Body of pancreas (tissue), 4 donors: ENCODE measurements around the gene ARFGAP2. TPM values are rescaled to one million over a fixed set of nuclear protein-coding genes. Genes with fewer than 3 reads are reported as not detected.

ENCODE experiments used
- ATAC-seq: fragments of 150-250 bp; one replicate; pipeline ENCODE4 v1.9.1; 2016
- DNase-seq, 4 donors: peaks; one replicate each; pipeline ENCODE4 v3.0.0-alpha.2; 2019
- H3K27ac ChIP-seq, 4 donors: fragments of 200-600 bp; sonication (generic); 1 replicate in 3 of 4; 2 replicates in 1 of 4; pipeline versions ENCODE4 v1.5.1 to v1.6.1; 2016 to 2019; ENCODE audit warnings: mild to moderate bottlenecking in 1 of 4, mixed read lengths in 1 of 4, moderate library complexity in 1 of 4
- H3K27me3 ChIP-seq, 2 donors: fragments of 200-600 bp; sonication (generic); one replicate each; pipeline ENCODE4 v1.6.0; 2016; ENCODE audit warnings: mild to moderate bottlenecking in 1 of 2
- H3K36me3 ChIP-seq, 2 donors: fragments of 200-600 bp; sonication (generic); replicated peaks in 1 of 2; 2 replicates each; pipeline ENCODE4 v1.5.1; 2016; ENCODE audit warnings: low read depth in 2 of 2; ENCODE audit not compliant: insufficient read depth in 1 of 2
- H3K4me1 ChIP-seq: fragments of 200-600 bp; sonication (generic); one replicate; pipeline ENCODE4 v1.6.0; 2016
- H3K4me3 ChIP-seq, 2 donors: fragments of 200-600 bp; sonication (generic); 1 replicate in 1 of 2; 2 replicates in 1 of 2; pipeline ENCODE4 v1.5.1; 2016 to 2019
- H3K9me3 ChIP-seq, 3 donors: fragments of 200-600 bp; sonication (generic); 1 replicate in 2 of 3; 2 replicates in 1 of 3; pipeline ENCODE4 v1.5.1; 2016
- POLR2A ChIP-seq, 3 donors: fragments of 450-650 bp; IDR thresholded peaks; one replicate each; pipeline ENCODE4 v1.6.1; 2016; ENCODE audit warnings: antibody characterized with exemption in 3 of 3, mild to moderate bottlenecking in 2 of 3
- WGBS, 2 donors: methylation state at CpG; one replicate each; pipeline ENCODE4 v1.1.5; 2017; 5-methylcytosine and 5-hydroxymethylcytosine counted together
- intact Hi-C: fragments of 100-400 bp; cut with DNase I; formaldehyde crosslinking; loops from one replicate; pipeline ENCODE4 v1.15.1; 2023
- total RNA-seq, 2 donors: library from RNA; depleted of rRNA; stranded (reverse); fragments of >200 nt; gene quantifications; one replicate each; pipeline ENCODE4 v1.1.0, GENCODE V29; 2016
- TF ChIP-seq, protein P1 (sequence below), 7 experiments: fragments of 450-650 bp in 4 of 7; fragments of 200-600 bp in 3 of 7; sonication (generic) in 3 of 7; IDR thresholded peaks; one replicate each; pipeline ENCODE4 v1.5.1; 2016 to 2019; ENCODE audit warnings: antibody characterized with exemption in 7 of 7

The ARFGAP2 gene
- total RNA-seq, 2 donors from 2014 or later = 143 to 212 TPM

DNA sequence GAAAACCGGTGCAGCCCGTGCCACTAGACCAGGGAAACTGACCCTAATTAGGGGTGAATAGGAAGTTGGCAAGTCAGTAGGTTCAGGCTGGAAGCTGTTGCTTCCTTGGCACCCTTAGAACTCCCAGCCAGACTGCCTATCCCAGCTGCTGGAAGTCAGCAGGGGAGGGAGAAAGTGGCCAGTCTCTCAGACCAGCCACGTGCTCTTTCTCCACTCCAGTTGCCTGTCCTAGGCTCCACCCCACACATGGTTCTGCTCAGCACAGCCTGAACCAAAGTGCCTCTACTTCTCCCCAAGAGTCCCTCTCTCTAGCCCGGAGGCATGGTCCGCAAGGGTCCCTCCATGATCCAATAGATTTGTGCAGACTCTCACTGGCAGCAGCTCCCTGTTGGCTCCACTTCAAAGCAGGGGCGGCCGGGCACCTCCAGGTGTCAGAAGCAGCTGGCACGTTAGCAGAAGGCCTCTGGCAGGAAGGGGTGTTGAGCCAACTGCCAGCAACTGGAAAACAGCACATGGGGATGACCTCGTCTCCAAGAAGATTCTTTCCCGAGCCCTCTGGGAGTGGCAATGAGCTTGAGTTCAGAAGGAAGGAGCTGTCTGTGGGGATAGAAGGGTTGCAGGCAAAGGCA lies 27.7 kb downstream of the ARFGAP2 start:
- 26 to 29% methylated on average over 7 to 10 of the region's 10 CpGs for WGBS, 2 donors
- Histone ChIP-seq H3K4me3 (no peak overlapping the region), H3K36me3 (no peaks in the 10 kb centered on the region), H3K27ac (peak overlapping the region; percentile 70 to 83 (median 77)), H3K27me3 (no peaks in the 10 kb centered on the region), H3K9me3 (no peaks in the 10 kb centered on the region), H3K4me1 (peaks cover 42% of the 10 kb centered on the region)
- peak; percentile 85 to 93 (median 91) for DNase-seq
- intact Hi-C loops = no loop called here
- TF ChIP-seq, protein P1, sequence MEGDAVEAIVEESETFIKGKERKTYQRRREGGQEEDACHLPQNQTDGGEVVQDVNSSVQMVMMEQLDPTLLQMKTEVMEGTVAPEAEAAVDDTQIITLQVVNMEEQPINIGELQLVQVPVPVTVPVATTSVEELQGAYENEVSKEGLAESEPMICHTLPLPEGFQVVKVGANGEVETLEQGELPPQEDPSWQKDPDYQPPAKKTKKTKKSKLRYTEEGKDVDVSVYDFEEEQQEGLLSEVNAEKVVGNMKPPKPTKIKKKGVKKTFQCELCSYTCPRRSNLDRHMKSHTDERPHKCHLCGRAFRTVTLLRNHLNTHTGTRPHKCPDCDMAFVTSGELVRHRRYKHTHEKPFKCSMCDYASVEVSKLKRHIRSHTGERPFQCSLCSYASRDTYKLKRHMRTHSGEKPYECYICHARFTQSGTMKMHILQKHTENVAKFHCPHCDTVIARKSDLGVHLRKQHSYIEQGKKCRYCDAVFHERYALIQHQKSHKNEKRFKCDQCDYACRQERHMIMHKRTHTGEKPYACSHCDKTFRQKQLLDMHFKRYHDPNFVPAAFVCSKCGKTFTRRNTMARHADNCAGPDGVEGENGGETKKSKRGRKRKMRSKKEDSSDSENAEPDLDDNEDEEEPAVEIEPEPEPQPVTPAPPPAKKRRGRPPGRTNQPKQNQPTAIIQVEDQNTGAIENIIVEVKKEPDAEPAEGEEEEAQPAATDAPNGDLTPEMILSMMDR (IDR thresholded peaks at IDR 0.05) = no peak
- no peak for TF ChIP-seq POLR2A (IDR thresholded peaks at IDR 0.05)
- ATAC-seq = peak; percentile 79

DNA sequence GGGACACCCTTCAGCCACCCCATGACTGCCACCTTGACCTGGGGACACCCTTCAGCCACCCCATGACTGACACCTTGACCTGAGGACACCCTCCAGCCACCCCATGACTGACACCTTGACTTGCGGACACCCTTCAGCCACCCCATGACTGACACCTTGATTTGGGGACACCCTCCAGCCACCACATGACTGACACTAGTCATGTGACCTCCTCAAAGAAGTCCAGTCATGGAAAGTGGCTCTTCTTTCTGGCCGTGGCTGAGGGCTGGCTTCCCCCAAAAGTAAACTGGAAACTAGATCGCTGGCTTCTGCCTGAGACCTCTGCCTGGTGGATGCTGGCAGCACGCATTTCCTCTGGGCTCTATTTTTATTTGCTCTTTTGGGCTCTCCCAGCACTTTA lies 28.4 kb downstream of the ARFGAP2 start:
- TF ChIP-seq POLR2A (IDR thresholded peaks at IDR 0.05) = no peak
- TF ChIP-seq, protein P1 (IDR thresholded peaks at IDR 0.05) = no peak
- Histone ChIP-seq H3K4me1 (peaks cover 40% of the 10 kb centered on the region), H3K9me3 (no peaks in the 10 kb centered on the region), H3K36me3 (no peaks in the 10 kb centered on the region), H3K4me3 (no peak overlapping the region), H3K27ac (peak overlapping the region; percentile 70 to 83 (median 77)), H3K27me3 (no peaks in the 10 kb centered on the region)
- 58 to 61% methylated on average over 4 of the region's 4 CpGs for WGBS, 2 donors
- DNase-seq (no peak), ATAC-seq (no peak)
- intact Hi-C loops = no loop called here

DNA sequence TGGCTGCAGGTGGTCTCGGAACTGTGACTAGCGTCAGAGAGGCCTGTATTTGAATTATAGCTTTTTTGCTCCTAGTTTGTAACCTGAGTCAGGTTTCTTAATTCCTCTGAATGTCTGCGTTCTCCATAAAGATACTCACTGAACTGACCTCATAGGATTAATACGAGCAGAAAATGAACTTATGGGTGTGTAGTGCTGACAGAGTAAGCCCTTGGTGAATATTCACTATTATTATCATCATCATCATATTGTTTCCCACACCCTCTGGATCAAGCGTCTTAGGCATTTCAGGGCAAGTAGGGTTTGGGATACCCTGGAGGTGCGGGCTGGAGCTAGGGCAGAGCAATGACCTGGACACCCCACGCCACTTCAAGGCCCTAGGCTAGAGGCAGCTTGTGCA lies 29.0 kb downstream of the ARFGAP2 start:
- H3K9me3 ChIP-seq = no peaks in the 10 kb centered on the region
- intact Hi-C loops = no loop called here
- H3K27me3 ChIP-seq = no peaks in the 10 kb centered on the region
- H3K4me3 ChIP-seq = no peak overlapping the region
- DNase-seq (no peak), ATAC-seq (no peak)
- H3K36me3 ChIP-seq = no peaks in the 10 kb centered on the region
- TF ChIP-seq, protein P1 (IDR thresholded peaks at IDR 0.05) = no peak
- no peak for TF ChIP-seq POLR2A (IDR thresholded peaks at IDR 0.05)
- H3K4me1 ChIP-seq = peaks cover 36% of the 10 kb centered on the region
- H3K27ac ChIP-seq = peak overlapping the region in 3 of 4 donors; percentile 70 to 79 (median 75)
- 94 to 98% methylated on average over 6 to 7 of the region's 7 CpGs for WGBS, 2 donors

DNA sequence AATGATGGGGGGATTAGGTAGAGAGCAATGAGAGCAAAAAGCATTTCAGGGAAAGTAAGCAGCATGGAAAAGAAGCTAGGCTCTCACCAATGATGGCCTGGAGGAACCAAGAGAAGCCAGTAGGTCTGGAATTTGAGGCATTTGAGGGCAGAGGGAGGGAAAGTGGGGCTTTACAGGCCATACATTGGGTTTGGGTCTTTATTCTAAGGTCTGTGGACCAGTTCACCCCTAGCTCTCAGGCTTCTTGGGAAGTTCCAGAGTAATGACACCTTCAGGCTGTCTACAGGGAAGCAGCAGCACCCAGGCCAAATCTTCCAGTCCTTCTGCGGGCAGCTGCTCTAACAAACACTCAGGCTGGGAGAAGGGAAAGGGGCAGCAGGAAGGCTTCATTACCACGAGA lies 29.4 kb downstream of the ARFGAP2 start:
- DNase-seq (no peak), ATAC-seq (no peak)
- no peaks in the 10 kb centered on the region for H3K36me3 ChIP-seq
- no peak for TF ChIP-seq POLR2A (IDR thresholded peaks at IDR 0.05)
- TF ChIP-seq, protein P1 (IDR thresholded peaks at IDR 0.05) = no peak
- WGBS, 2 donors = 51 to 75% methylated on average over 2 of the region's 2 CpGs
- intact Hi-C loops = no loop called here
- H3K4me1 ChIP-seq = peaks cover 35% of the 10 kb centered on the region
- H3K27me3 ChIP-seq = no peaks in the 10 kb centered on the region
- no peak overlapping the region for H3K27ac ChIP-seq
- no peak overlapping the region for H3K4me3 ChIP-seq
- H3K9me3 ChIP-seq = no peaks in the 10 kb centered on the region

DNA sequence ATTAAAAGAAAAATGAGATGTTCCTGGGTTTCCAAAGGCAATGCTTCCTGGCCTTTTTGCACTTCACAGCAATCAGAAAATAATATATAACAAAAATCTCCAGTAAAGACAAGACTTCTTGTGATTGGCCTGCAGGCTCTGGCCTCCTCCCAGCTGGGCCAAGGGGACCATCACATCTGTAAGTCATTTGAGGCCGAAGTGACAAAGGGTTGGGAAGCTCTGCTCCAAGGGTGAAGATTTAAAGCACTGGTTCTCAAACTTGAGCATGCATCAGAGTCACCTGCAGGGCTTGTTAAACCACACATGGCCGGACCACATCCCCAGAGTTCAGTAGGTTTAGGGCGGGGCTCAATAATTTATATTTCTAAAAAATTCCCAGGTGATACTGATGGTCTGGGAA lies 32.1 kb downstream of the ARFGAP2 start:
- DNase-seq (no peak), ATAC-seq (no peak)
- H3K27ac ChIP-seq = no peak overlapping the region
- peaks cover 25% of the 10 kb centered on the region for H3K4me1 ChIP-seq
- no peaks in the 10 kb centered on the region for H3K9me3 ChIP-seq
- no peak for TF ChIP-seq POLR2A (IDR thresholded peaks at IDR 0.05)
- TF ChIP-seq, protein P1 (IDR thresholded peaks at IDR 0.05) = no peak
- no peaks in the 10 kb centered on the region for H3K36me3 ChIP-seq
- H3K27me3 ChIP-seq = no peaks in the 10 kb centered on the region
- WGBS, 2 donors = 91 to 94% methylated on average over 3 of the region's 3 CpGs
- intact Hi-C loops = no loop called here
- no peak overlapping the region for H3K4me3 ChIP-seq
